IMR-90 (cell line): ENCODE data around the gene FAM177A1. TPM values are rescaled to one million over a fixed set of nuclear protein-coding genes. Genes with fewer than 3 reads are reported as not detected.
A peak's percentile ranks its signal among the peaks of the same experiment; 100 is the strongest.

Source experiments
- ATAC-seq: fragments of 200-7000 bp; cut with Tn5 transposase; 2 replicates; pipeline ENCODE4 v1.9.1; 2020; ENCODE audit warnings: low read depth, mild to moderate bottlenecking, moderate library complexity
- BruUV-seq: library from RNA; stranded (reverse); fragments of 400-500 nt; replicated peaks from 2 replicates; lab custom pipeline; 2021; lab: Mats Ljungman, UMichigan
- CTCF ChIA-PET: fragments of 300-600 bp; formaldehyde crosslinking; extraction: SDS; loops from one replicate; lab custom pipeline; 2021; ENCODE audit warnings: antibody characterized with exemption; lab: Yijun Ruan, JAX
- POLR2A ChIA-PET: fragments of 300-600 bp; sonication (Branson Sonifier 250); formaldehyde crosslinking; loops from one replicate; lab custom pipeline; 2022; ENCODE audit warnings: antibody characterized with exemption; ENCODE audit not compliant: unreplicated experiment; lab: Charles Lee
- DNase-seq: peaks from one replicate; pipeline ENCODE4 v3.0.0; 2013
- H2AFZ ChIP-seq: replicated peaks from 2 replicates; pipeline ENCODE3; 2013; ENCODE audit warnings: low read length, mild to moderate bottlenecking; ENCODE audit not compliant: poor library complexity
- H2AK5ac ChIP-seq: 2 replicates; pipeline ENCODE4 v1.6.1; 2013; ENCODE audit warnings: low read depth, low read length, inconsistent platforms
- H2AK9ac ChIP-seq: replicated peaks from 2 replicates; pipeline ENCODE3; 2013; ENCODE audit warnings: mild to moderate bottlenecking, low read depth, low read length, moderate library complexity; ENCODE audit not compliant: poor library complexity
- H2BK120ac ChIP-seq: 2 replicates; pipeline ENCODE4 v1.6.1; 2013; ENCODE audit warnings: low read depth, low read length, inconsistent platforms
- H2BK15ac ChIP-seq: 3 replicates; pipeline ENCODE4 v1.6.1; 2013; ENCODE audit warnings: low read depth, low read length, inconsistent platforms
- H2BK20ac ChIP-seq: 2 replicates; pipeline ENCODE4 v1.6.1; 2013; ENCODE audit warnings: low read depth, mild to moderate bottlenecking, inconsistent platforms, low read length, moderate library complexity
- H2BK5ac ChIP-seq: 2 replicates; pipeline ENCODE4 v1.6.1; 2013; ENCODE audit warnings: mild to moderate bottlenecking, low read depth, low read length, inconsistent platforms; ENCODE audit not compliant: poor library complexity, severe bottlenecking
- H3K14ac ChIP-seq: replicated peaks from 2 replicates; pipeline ENCODE4 v1.6.1; 2013; ENCODE audit warnings: low read depth, low read length, inconsistent platforms
- H3K18ac ChIP-seq: 2 replicates; pipeline ENCODE4 v1.6.1; 2013; ENCODE audit warnings: low read depth, low read length, control low read depth
- H3K23ac ChIP-seq: 2 replicates; pipeline ENCODE4 v1.6.1; 2013; ENCODE audit warnings: low read depth, low read length, inconsistent platforms
- H3K27ac ChIP-seq: 2 replicates; pipeline ENCODE4 v1.5.1; 2013; ENCODE audit warnings: mild to moderate bottlenecking, control low read depth, low read length; ENCODE audit not compliant: insufficient read depth
- H3K27me3 ChIP-seq: 2 replicates; pipeline ENCODE4 v1.6.1; 2013; ENCODE audit warnings: low read length; ENCODE audit not compliant: control insufficient read depth, insufficient read depth
- H3K36me3 ChIP-seq: 2 replicates; pipeline ENCODE4 v1.6.1; 2013; ENCODE audit warnings: low read length, mixed read lengths; ENCODE audit not compliant: control insufficient read depth, insufficient read depth
- H3K4ac ChIP-seq: 2 replicates; pipeline ENCODE4 v1.6.1; 2013; ENCODE audit warnings: low read depth, low read length, inconsistent platforms
- H3K4me1 ChIP-seq: 2 replicates; pipeline ENCODE4 v1.6.1; 2013; ENCODE audit warnings: low read length, mixed read lengths; ENCODE audit not compliant: control insufficient read depth, insufficient read depth
- H3K4me2 ChIP-seq: 2 replicates; pipeline ENCODE4 v1.6.1; 2013; ENCODE audit warnings: low read depth, mild to moderate bottlenecking, control low read depth, low read length, moderate library complexity
- H3K4me3 ChIP-seq: 2 replicates; pipeline ENCODE4 v1.5.1; 2013; ENCODE audit warnings: low read depth, mild to moderate bottlenecking, control low read depth, low read length, moderate library complexity; ENCODE audit not compliant: insufficient read depth
- H3K56ac ChIP-seq: 2 replicates; pipeline ENCODE4 v1.6.1; 2013; ENCODE audit warnings: low read length, inconsistent platforms; ENCODE audit not compliant: insufficient read depth; ENCODE audit errors: extremely low read depth
- H3K79me1 ChIP-seq, 2 experiments: 2 replicates each; pipeline ENCODE4 v1.6.1; 2013; ENCODE audit warnings: low read length in 2 of 2, inconsistent platforms in 1 of 2, low read depth in 1 of 2
- H3K9ac ChIP-seq: 2 replicates; pipeline ENCODE4 v1.6.1; 2013; ENCODE audit warnings: low read depth, low read length, control low read depth
- H3K9me1 ChIP-seq: 2 replicates; pipeline ENCODE4 v1.6.1; 2013; ENCODE audit warnings: low read length, inconsistent platforms; ENCODE audit not compliant: insufficient read depth
- H3K9me3 ChIP-seq: 2 replicates; pipeline ENCODE4 v1.6.1; 2013; ENCODE audit warnings: low read length; ENCODE audit not compliant: control insufficient read depth, insufficient read depth
- H4K20me1 ChIP-seq: 2 replicates; pipeline ENCODE4 v1.6.1; 2013; ENCODE audit warnings: low read length, inconsistent platforms; ENCODE audit not compliant: insufficient read depth
- H4K5ac ChIP-seq: 2 replicates; pipeline ENCODE4 v1.6.1; 2013; ENCODE audit warnings: mild to moderate bottlenecking, low read depth, low read length, control low read depth
- H4K8ac ChIP-seq, 2 experiments: 2 replicates each; pipeline ENCODE4 v1.6.1; 2013; ENCODE audit warnings: low read depth in 2 of 2, low read length in 2 of 2, control low read depth in 1 of 2, inconsistent platforms in 1 of 2
- H4K91ac ChIP-seq: 2 replicates; pipeline ENCODE4 v1.6.1; 2013; ENCODE audit warnings: low read depth, low read length, inconsistent platforms; ENCODE audit not compliant: insufficient read depth
- BHLHE40 ChIP-seq: fragments of 150-350 bp; IDR thresholded peaks from 2 replicates; pipeline ENCODE4 v1.6.1; 2016; ENCODE audit warnings: mild to moderate bottlenecking, low read depth, low read length
- CEBPB ChIP-seq: IDR thresholded peaks from 2 replicates; pipeline ENCODE4 v1.6.1; 2012; ENCODE audit warnings: low read depth, low read length, improper control_type of control experiment
- WGBS, 2 experiments: methylation state at CpG; one replicate each; pipeline versions ENCODE4 v1.1.5 to v1.1.7; 2013; ENCODE audit warnings: missing lambda C conversion rate in 2 of 2; ENCODE audit not compliant: insufficient read length in 1 of 2; ENCODE audit errors: extremely low coverage in 2 of 2; 5-methylcytosine and 5-hydroxymethylcytosine counted together
- dilution Hi-C: fragments of 300-500 bp; cut with HindIII; formaldehyde crosslinking; loops from one replicate; pipeline ENCODE4 v1.14.3; 2018; ENCODE audit warnings: low sequenced_read_pairs; ENCODE audit not compliant: unreplicated experiment
- in situ Hi-C: fragments of 300-500 bp; cut with MboI; formaldehyde crosslinking; loops from 3 replicates; pipeline ENCODE4 v1.14.3; 2019; ENCODE audit warnings: low sequenced_read_pairs, inconsistent platforms, mixed read lengths
- intact Hi-C: fragments of 100-400 bp; cut with micrococcal nuclease; formaldehyde crosslinking; loops from 2 replicates; pipeline ENCODE4 v1.10.0; 2022
- polyA plus RNA-seq, 3 experiments: library from polyadenylated mRNA; depleted of rRNA; stranded (reverse); fragments of >200 nt; gene quantifications; 2 replicates each; pipeline ENCODE4 v1.2.3, GENCODE V29; 2012; ENCODE audit warnings: low replicate concordance in 1 of 3
- total RNA-seq: library from RNA; depleted of rRNA; stranded (reverse); fragments of >200 nt; gene quantifications from 2 replicates; pipeline ENCODE4 v1.2.3, GENCODE V29; 2012

FAM177A1 gene
- total and polyA plus RNA-seq, 2 of the 4 experiments (the other 2 are of a cell fraction): 18.5 to 33.4 TPM

DNA sequence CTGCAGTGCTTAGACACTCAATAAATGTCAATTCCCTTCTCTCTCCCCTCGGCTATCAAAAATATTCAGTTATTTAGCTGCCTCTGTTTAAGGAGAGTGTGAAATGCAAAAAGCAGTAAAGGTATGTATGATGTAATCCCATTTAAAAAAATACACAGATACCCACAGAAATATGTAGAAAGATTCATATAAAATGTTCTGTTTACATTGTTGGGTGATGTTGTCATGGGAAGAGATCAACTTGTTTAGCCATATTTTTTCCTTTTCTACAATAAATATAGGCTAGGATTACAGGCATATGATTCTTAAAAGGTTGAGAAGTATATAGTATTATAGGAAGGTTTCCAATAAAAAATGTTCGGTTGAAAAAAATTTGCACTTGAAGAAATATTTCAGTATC lies 68.0 kb downstream of the FAM177A1 start:
- Histone ChIP-seq H3K79me1 (peaks cover 43 to 59% of the 10 kb centered on the region in 2 experiments), H3K9me1 (peaks cover 15% of the 10 kb centered on the region), H4K8ac (no peak overlapping the region; a peak in 1 of 4 replicates), H3K9me3 (peaks cover 5% of the 10 kb centered on the region), H4K20me1 (no peaks in the 10 kb centered on the region; the same call in 1 of the 2 replicates), H2BK20ac (no peak overlapping the region), H4K91ac (no peak overlapping the region), H3K27me3 (no peaks in the 10 kb centered on the region), H3K4me1 (peaks cover 14% of the 10 kb centered on the region), H3K4ac (no peak overlapping the region; the same call in 1 of the 2 replicates), H3K27ac (no peak overlapping the region; the same call in 1 of the 2 replicates), H3K36me3 (peaks cover 31% of the 10 kb centered on the region), H2BK15ac (no peak overlapping the region), H3K4me3 (no peak overlapping the region), H2BK120ac (no peak overlapping the region), H2AK9ac (no peak overlapping the region), H3K23ac (no peak overlapping the region), H3K4me2 (peak overlapping the region; percentile 49), H2BK5ac (peak overlapping the region; percentile 79), H2AFZ (no peak overlapping the region), H4K5ac (no peak overlapping the region), H3K56ac (no peak overlapping the region), H3K14ac (no peak overlapping the region), H3K18ac (no peak overlapping the region), H2AK5ac (no peak overlapping the region), H3K9ac (no peak overlapping the region)
- TF ChIP-seq CEBPB (peak; percentile 76), BHLHE40 (no peak)
- dilution Hi-C loops (no loop called here), in situ Hi-C loops (no loop called here), intact Hi-C loops (no loop called here)
- no TSS peak for BruUV-seq
- ChIA-PET CTCF (interaction anchor here (0.6 to 0.7 kb wide), 2 partner anchors 13 to 295 kb away, joined by 3 read pairs; no protein-coding TSS in a partner anchor), POLR2A (no interaction called here)
- ATAC-seq: peak; percentile 87
- WGBS, 2 experiments: no CpG with 5 or more reads among the region's 2 CpGs
- DNase-seq: peak; percentile 91
